Thoracic aorta (tissue), 2 donors: ENCODE measurements around the gene DHX15. TPM values are rescaled to one million over a fixed set of nuclear protein-coding genes. Genes with fewer than 3 reads are reported as not detected.

ENCODE experiments used
- ATAC-seq: fragments of 150-250 bp; one replicate; pipeline ENCODE4 v1.8.0; 2017; ENCODE audit warnings: low read depth; ENCODE audit not compliant: insufficient number of reproducible peaks, low FRiP score
- DNase-seq: peaks from one replicate; pipeline ENCODE4 v3.0.0-alpha.2; 2020; ENCODE audit warnings: low spot score
- H3K27ac ChIP-seq, 2 donors: fragments of 200-600 bp; sonication (generic); 1 replicate in 1 of 2; 2 replicates in 1 of 2; pipeline ENCODE4 v1.5.1; 2016; ENCODE audit warnings: mild to moderate bottlenecking in 2 of 2, moderate library complexity in 2 of 2
- H3K27me3 ChIP-seq: fragments of 200-600 bp; sonication (generic); replicated peaks from 2 replicates; pipeline ENCODE4 v1.6.0; 2016; ENCODE audit warnings: mild to moderate bottlenecking; ENCODE audit not compliant: insufficient read depth
- H3K36me3 ChIP-seq: fragments of 200-600 bp; sonication (generic); one replicate; pipeline ENCODE4 v1.5.1; 2016
- H3K4me1 ChIP-seq, 2 donors: fragments of 200-600 bp; sonication (generic); 1 replicate in 1 of 2; 2 replicates in 1 of 2; pipeline versions ENCODE4 v1.5.1 to v1.6.0; 2016; ENCODE audit warnings: low read depth in 2 of 2, mild to moderate bottlenecking in 1 of 2; ENCODE audit not compliant: control insufficient read depth in 1 of 2
- H3K4me3 ChIP-seq: fragments of 200-600 bp; sonication (generic); 2 replicates; pipeline ENCODE4 v1.5.1; 2016; ENCODE audit warnings: mild to moderate bottlenecking
- H3K9me3 ChIP-seq: fragments of 200-600 bp; sonication (generic); 2 replicates; pipeline ENCODE4 v1.5.1; 2016
- CTCF ChIP-seq: fragments of 200-600 bp; sonication (generic); IDR thresholded peaks from one replicate; pipeline ENCODE4 v1.5.1; 2019; ENCODE audit warnings: antibody characterized with exemption
- total RNA-seq, 2 donors: library from RNA; depleted of rRNA; stranded (reverse); fragments of >200 nt; gene quantifications; one replicate each; pipeline versions ENCODE4 v1.1.0 to v1.2.3, GENCODE V29; 2016

Gene DHX15
- total RNA-seq, 2 donors from 2014 or later, result 101 to 171 TPM

GRCh38 chr4:24574236-24574635, 10.1 kb downstream of the DHX15 start:
- ATAC-seq (no peak), DNase-seq (no peak)
- no peak for TF ChIP-seq CTCF
- Histone ChIP-seq H3K4me1 (peaks cover 39 to 56% of the 10 kb centered on the region in 2 donors), H3K27me3 (no peaks in the 10 kb centered on the region), H3K9me3 (no peaks in the 10 kb centered on the region), H3K27ac (no peak overlapping the region), H3K36me3 (peaks cover 18% of the 10 kb centered on the region), H3K4me3 (no peak overlapping the region)

- Histone ChIP-seq H3K9me3 (no peaks in the 10 kb centered on the region), H3K4me1 (peaks cover 35 to 52% of the 10 kb centered on the region in 2 donors), H3K36me3 (peaks cover 18% of the 10 kb centered on the region), H3K27ac (no peak overlapping the region), H3K27me3 (no peaks in the 10 kb centered on the region), H3K4me3 (no peak overlapping the region)
- ATAC-seq (no peak), DNase-seq (no peak)
- TF ChIP-seq CTCF, result no peak
These were observed 10.8 kb downstream of the DHX15 start for GRCh38 chr4:24573582-24573981.

GRCh38 chr4:24570574-24571236, 13.6 kb downstream of the DHX15 start:
- Histone ChIP-seq H3K4me3 (no peak overlapping the region), H3K27me3 (no peaks in the 10 kb centered on the region), H3K9me3 (no peaks in the 10 kb centered on the region), H3K27ac (no peak overlapping the region), H3K4me1 (peaks cover 24 to 48% of the 10 kb centered on the region in 2 donors), H3K36me3 (peaks cover 5% of the 10 kb centered on the region)
- ATAC-seq (no peak), DNase-seq (no peak)
- TF ChIP-seq CTCF, result no peak

GRCh38 chr4:24570172-24570571, 14.2 kb downstream of the DHX15 start:
- ATAC-seq, result no peak
- Histone ChIP-seq H3K27ac (no peak overlapping the region), H3K36me3 (peaks cover 5% of the 10 kb centered on the region), H3K4me1 (peaks cover 29 to 52% of the 10 kb centered on the region in 2 donors), H3K27me3 (no peaks in the 10 kb centered on the region), H3K9me3 (no peaks in the 10 kb centered on the region), H3K4me3 (no peak overlapping the region)
- no peak for TF ChIP-seq CTCF
- DNase-seq, result no peak

- peaks cover 5% of the 10 kb centered on the region for H3K36me3 ChIP-seq
- H3K9me3 ChIP-seq, result no peaks in the 10 kb centered on the region
- H3K27me3 ChIP-seq, result no peaks in the 10 kb centered on the region
- H3K4me3 ChIP-seq, result no peak overlapping the region
- DNase-seq, result no peak
- H3K27ac ChIP-seq, result no peak overlapping the region
- peaks cover 33 to 57% of the 10 kb centered on the region in 2 donors for H3K4me1 ChIP-seq
- ATAC-seq, result no peak
- TF ChIP-seq CTCF, result no peak
These were observed 14.7 kb downstream of the DHX15 start for GRCh38 chr4:24569662-24570061.
